ENCODE results near the gene HAT1. TPM values are rescaled to one million over a fixed set of nuclear protein-coding genes. Genes with fewer than 3 reads are reported as not detected.

The HAT1 gene
- total and polyA plus RNA-seq, 4 donors, result 11.8 to 45.1 (median 16.3) TPM

DNA sequence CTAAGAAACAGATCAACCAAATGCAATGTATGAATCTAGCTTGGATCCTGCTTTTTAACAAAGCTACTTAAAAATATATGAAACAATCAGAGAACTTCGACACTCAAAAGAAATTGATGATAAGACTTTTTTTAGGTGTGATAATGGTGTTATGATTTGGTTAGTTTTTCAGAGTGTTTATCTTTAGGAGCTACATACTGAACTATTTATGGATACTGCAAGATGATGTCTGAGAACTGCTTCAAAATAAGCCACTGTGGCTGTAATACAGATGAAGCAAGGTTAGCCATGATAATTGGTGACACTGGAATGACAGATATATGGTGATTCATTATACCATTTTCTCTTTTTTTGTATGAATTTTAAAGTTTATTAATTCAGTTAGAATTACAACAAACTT lies 42.4 kb upstream of the HAT1 start:
- H3K27ac ChIP-seq (ENCODE audit: low read depth in 1 of 2, low read length in 2 of 2), result no peak overlapping the region
- H3K9me3 ChIP-seq (ENCODE audit: control insufficient read depth in 4 of 4, low read length in 3 of 4), result no peaks in the 10 kb centered on the region
- no peak overlapping the region for H3K4me3 ChIP-seq (ENCODE audit: low read depth in 1 of 3, low read length in 3 of 3)
- no peak for DNase-seq (ENCODE audit: low spot score)
- no peaks in the 10 kb centered on the region for H3K36me3 ChIP-seq (ENCODE audit: control insufficient read depth in 4 of 4, insufficient read depth in 3 of 4, low read depth in 1 of 4, low read length in 3 of 4)
- TF ChIP-seq JUND (IDR thresholded peaks at IDR 0.05) (no peak), NR2F2 (IDR thresholded peaks at IDR 0.05) (no peak)
- 81% methylated on average over 1 of the region's 1 CpG for WGBS
- peaks cover 0 to 1% (median 0%) of the 10 kb centered on the region in 4 donors for H3K4me1 ChIP-seq (ENCODE audit: control insufficient read depth in 4 of 4, insufficient read depth in 4 of 4, low read length in 3 of 4)
- peaks cover 0 to 6% (median 0%) of the 10 kb centered on the region in 4 donors for H3K27me3 ChIP-seq (ENCODE audit: control insufficient read depth in 4 of 4, insufficient read depth in 4 of 4, low read length in 3 of 4)
- H3K9ac ChIP-seq (ENCODE audit: low read depth in 1 of 2, low read length in 2 of 2), result no peak overlapping the region

DNA sequence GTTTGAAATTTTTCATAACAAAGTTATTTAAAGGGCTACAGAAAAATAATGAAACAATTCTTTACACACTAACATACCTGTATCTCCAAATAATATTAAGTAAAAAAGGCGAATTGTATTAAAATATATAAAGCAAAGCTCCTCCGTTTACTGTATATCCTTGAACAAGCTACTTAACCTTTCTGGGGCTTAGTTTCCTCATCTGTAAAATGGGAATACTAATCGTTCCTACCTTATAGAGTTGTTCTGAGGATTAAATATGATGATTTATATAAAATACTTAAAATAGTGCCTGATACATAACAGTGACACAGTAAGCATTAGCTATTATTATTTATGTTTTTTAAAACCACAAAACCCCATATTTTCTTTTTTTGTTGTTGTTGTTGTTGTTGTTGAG lies 41.5 kb upstream of the HAT1 start:
- Histone ChIP-seq H3K27ac (ENCODE audit: low read depth in 1 of 2, low read length in 2 of 2) (no peak overlapping the region), H3K9ac (ENCODE audit: low read depth in 1 of 2, low read length in 2 of 2) (no peak overlapping the region), H3K36me3 (ENCODE audit: control insufficient read depth in 4 of 4, insufficient read depth in 3 of 4, low read depth in 1 of 4, low read length in 3 of 4) (no peaks in the 10 kb centered on the region), H3K4me3 (ENCODE audit: low read depth in 1 of 3, low read length in 3 of 3) (no peak overlapping the region), H3K27me3 (ENCODE audit: control insufficient read depth in 4 of 4, insufficient read depth in 4 of 4, low read length in 3 of 4) (peaks cover 0 to 6% (median 0%) of the 10 kb centered on the region in 4 donors), H3K4me1 (ENCODE audit: control insufficient read depth in 4 of 4, insufficient read depth in 4 of 4, low read length in 3 of 4) (peaks cover 0 to 1% (median 0%) of the 10 kb centered on the region in 4 donors), H3K9me3 (ENCODE audit: control insufficient read depth in 4 of 4, low read length in 3 of 4) (no peaks in the 10 kb centered on the region)
- no peak for DNase-seq (ENCODE audit: low spot score)
- TF ChIP-seq, protein P1, sequence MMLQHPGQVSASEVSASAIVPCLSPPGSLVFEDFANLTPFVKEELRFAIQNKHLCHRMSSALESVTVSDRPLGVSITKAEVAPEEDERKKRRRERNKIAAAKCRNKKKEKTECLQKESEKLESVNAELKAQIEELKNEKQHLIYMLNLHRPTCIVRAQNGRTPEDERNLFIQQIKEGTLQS (IDR thresholded peaks at IDR 0.05), result no peak
- no peak for TF ChIP-seq YY1 (IDR thresholded peaks at IDR 0.05)
- 89% methylated on average over 3 of the region's 3 CpGs for WGBS

DNA sequence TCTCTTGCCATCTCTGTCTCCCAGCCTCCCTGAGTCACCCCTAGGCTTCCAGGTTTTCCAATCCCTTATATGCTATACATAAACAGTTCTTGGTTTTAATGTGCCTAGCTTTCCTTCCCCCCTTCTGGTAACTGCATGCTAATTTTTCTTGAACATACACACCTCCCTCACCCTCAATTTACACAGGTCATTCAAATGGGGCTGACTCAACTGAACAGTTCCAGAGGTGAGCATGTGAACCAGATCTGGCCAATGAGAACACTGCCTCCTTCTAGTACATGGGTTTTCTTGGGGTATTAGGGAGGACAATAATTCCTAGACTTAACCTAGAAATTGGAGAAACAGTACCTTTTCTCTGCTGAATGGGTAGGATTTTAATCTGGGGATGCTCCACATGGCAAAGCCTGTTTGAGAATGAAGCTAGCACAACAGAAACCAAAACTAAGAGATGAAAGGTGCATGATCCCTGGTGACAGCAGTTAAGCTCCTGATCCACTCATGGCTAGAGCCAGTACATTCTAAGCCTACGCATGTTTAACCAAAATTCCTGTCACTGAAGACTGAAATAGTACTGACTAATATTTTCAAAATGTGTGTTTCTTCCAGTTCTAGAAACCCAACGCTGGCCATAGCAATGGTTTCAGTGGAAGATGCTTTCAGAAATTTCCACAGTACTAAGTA lies 40.0 kb upstream of the HAT1 start:
- Histone ChIP-seq H3K36me3 (ENCODE audit: control insufficient read depth in 4 of 4, insufficient read depth in 3 of 4, low read depth in 1 of 4, low read length in 3 of 4) (no peaks in the 10 kb centered on the region), H3K9ac (ENCODE audit: low read depth in 1 of 2, low read length in 2 of 2) (no peak overlapping the region), H3K27me3 (ENCODE audit: control insufficient read depth in 4 of 4, insufficient read depth in 4 of 4, low read length in 3 of 4) (peaks cover 0 to 6% (median 0%) of the 10 kb centered on the region in 4 donors), H3K4me3 (ENCODE audit: low read depth in 1 of 3, low read length in 3 of 3) (no peak overlapping the region), H3K4me1 (ENCODE audit: control insufficient read depth in 4 of 4, insufficient read depth in 4 of 4, low read length in 3 of 4) (peaks cover 0 to 1% (median 0%) of the 10 kb centered on the region in 4 donors), H3K27ac (ENCODE audit: low read depth in 1 of 2, low read length in 2 of 2) (no peak overlapping the region), H3K9me3 (ENCODE audit: control insufficient read depth in 4 of 4, low read length in 3 of 4) (no peaks in the 10 kb centered on the region)
- WGBS, result 93% methylated on average over 2 of the region's 2 CpGs
- no peak for DNase-seq (ENCODE audit: low spot score)
- TF ChIP-seq GABPA (IDR thresholded peaks at IDR 0.05 in 1 of 2, conservative IDR thresholded peaks at IDR 0.05 in 1 of 2), result no peak
- TF ChIP-seq EGR1 (IDR thresholded peaks at IDR 0.05; ENCODE audit: low read depth in 2 of 2), result no peak
- no peak for TF ChIP-seq FOXA1 (IDR thresholded peaks at IDR 0.05)
- TF ChIP-seq, protein P2, sequence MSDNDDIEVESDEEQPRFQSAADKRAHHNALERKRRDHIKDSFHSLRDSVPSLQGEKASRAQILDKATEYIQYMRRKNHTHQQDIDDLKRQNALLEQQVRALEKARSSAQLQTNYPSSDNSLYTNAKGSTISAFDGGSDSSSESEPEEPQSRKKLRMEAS (IDR thresholded peaks at IDR 0.05), result no peak
- TF ChIP-seq RAD21 (IDR thresholded peaks at IDR 0.05), result no peak
- no peak for TF ChIP-seq RXRA (IDR thresholded peaks at IDR 0.05)
- TF ChIP-seq, protein P3, sequence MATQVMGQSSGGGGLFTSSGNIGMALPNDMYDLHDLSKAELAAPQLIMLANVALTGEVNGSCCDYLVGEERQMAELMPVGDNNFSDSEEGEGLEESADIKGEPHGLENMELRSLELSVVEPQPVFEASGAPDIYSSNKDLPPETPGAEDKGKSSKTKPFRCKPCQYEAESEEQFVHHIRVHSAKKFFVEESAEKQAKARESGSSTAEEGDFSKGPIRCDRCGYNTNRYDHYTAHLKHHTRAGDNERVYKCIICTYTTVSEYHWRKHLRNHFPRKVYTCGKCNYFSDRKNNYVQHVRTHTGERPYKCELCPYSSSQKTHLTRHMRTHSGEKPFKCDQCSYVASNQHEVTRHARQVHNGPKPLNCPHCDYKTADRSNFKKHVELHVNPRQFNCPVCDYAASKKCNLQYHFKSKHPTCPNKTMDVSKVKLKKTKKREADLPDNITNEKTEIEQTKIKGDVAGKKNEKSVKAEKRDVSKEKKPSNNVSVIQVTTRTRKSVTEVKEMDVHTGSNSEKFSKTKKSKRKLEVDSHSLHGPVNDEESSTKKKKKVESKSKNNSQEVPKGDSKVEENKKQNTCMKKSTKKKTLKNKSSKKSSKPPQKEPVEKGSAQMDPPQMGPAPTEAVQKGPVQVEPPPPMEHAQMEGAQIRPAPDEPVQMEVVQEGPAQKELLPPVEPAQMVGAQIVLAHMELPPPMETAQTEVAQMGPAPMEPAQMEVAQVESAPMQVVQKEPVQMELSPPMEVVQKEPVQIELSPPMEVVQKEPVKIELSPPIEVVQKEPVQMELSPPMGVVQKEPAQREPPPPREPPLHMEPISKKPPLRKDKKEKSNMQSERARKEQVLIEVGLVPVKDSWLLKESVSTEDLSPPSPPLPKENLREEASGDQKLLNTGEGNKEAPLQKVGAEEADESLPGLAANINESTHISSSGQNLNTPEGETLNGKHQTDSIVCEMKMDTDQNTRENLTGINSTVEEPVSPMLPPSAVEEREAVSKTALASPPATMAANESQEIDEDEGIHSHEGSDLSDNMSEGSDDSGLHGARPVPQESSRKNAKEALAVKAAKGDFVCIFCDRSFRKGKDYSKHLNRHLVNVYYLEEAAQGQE (IDR thresholded peaks at IDR 0.05), result no peak
- no peak for TF ChIP-seq HNF4G (IDR thresholded peaks at IDR 0.05)
- TF ChIP-seq YY1 (IDR thresholded peaks at IDR 0.05), result no peak
- TF ChIP-seq, protein P4, sequence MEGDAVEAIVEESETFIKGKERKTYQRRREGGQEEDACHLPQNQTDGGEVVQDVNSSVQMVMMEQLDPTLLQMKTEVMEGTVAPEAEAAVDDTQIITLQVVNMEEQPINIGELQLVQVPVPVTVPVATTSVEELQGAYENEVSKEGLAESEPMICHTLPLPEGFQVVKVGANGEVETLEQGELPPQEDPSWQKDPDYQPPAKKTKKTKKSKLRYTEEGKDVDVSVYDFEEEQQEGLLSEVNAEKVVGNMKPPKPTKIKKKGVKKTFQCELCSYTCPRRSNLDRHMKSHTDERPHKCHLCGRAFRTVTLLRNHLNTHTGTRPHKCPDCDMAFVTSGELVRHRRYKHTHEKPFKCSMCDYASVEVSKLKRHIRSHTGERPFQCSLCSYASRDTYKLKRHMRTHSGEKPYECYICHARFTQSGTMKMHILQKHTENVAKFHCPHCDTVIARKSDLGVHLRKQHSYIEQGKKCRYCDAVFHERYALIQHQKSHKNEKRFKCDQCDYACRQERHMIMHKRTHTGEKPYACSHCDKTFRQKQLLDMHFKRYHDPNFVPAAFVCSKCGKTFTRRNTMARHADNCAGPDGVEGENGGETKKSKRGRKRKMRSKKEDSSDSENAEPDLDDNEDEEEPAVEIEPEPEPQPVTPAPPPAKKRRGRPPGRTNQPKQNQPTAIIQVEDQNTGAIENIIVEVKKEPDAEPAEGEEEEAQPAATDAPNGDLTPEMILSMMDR (IDR thresholded peaks at IDR 0.05; ENCODE audit: low read depth, low read length, missing input control), result no peak
- no peak for TF ChIP-seq SP1 (IDR thresholded peaks at IDR 0.05)
- TF ChIP-seq, protein P5, sequence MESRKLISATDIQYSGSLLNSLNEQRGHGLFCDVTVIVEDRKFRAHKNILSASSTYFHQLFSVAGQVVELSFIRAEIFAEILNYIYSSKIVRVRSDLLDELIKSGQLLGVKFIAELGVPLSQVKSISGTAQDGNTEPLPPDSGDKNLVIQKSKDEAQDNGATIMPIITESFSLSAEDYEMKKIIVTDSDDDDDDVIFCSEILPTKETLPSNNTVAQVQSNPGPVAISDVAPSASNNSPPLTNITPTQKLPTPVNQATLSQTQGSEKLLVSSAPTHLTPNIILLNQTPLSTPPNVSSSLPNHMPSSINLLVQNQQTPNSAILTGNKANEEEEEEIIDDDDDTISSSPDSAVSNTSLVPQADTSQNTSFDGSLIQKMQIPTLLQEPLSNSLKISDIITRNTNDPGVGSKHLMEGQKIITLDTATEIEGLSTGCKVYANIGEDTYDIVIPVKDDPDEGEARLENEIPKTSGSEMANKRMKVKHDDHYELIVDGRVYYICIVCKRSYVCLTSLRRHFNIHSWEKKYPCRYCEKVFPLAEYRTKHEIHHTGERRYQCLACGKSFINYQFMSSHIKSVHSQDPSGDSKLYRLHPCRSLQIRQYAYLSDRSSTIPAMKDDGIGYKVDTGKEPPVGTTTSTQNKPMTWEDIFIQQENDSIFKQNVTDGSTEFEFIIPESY (IDR thresholded peaks at IDR 0.05), result no peak
- no peak for TF ChIP-seq FOXA2 (IDR thresholded peaks at IDR 0.05)
- no peak for TF ChIP-seq NR2F2 (IDR thresholded peaks at IDR 0.05)

All from liver (tissue), 9 donors.